OCI-M2 (cell line): ENCODE results near the gene TMEM132C.

Source experiments
- DNase-seq: peaks from one replicate; lab custom pipeline; 2025; ENCODE audit not compliant: unreplicated experiment; lab: John Stamatoyannopoulos, UW

Gene TMEM132C

DNA sequence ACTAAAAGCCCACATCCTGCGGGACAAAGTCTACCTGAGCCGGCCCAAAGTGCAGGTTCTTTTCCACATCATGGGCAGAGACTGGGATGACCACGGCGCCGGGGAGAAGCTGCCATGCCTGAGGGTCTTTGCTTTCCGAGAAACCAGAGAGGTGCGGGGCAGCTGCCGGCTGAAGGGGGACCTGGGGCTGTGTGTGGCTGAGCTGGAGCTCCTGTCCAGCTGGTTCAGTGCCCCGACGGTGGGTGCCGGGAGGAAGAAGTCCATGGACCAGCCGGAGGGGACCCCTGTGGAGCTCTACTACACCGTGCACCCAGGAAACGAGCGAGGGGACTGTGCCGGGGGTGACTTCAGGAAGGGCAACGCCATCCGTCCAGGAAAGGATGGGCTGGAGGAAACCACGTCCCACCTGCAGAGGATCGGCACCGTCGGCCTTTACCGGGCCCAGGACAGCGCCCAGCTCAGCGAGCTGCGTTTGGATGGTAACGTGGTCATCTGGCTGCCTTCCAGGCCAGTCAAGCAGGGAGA, 148.1 kb downstream of the TMEM132C start:
- DNase-seq: no peak

DNA sequence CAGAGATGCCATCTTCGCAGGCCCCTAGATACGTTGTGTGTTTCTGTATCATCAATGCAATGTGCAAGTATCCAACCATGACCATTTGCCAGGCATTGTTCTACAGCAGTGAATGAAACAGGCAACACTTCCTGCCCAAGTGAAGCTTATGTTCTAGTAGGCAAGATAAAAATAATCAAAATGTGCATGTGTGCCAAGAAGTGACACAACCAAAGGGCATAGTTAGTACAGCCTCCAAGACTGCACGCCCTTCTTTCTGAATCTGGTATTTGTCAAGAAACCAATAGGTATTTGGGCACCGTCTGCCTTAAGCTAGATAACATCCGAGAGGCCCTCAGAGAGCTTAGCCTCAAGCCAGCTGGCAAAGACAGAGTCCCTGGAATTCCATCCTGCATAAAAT, 152.0 kb downstream of the TMEM132C start:
- DNase-seq: no peak

DNA sequence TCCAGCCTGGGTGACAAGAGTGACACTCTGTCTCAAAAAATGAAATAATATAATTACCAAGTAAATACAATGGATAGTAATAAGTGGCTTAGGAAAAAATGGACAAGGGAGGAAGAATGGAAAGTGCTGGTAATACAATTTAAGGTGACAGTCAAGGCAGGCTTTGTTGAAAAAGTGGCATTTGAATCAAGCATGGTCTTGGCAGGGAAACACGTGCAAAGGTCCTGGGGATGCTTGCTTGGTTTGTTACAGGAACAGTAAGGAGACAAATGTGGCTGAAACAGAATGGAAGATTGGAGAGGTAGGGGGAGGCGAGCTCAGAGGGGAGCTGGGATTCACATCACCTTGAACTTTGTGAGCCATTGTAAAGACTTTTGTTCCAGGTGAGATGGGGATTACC, 153.2 kb downstream of the TMEM132C start:
- no peak for DNase-seq

DNA sequence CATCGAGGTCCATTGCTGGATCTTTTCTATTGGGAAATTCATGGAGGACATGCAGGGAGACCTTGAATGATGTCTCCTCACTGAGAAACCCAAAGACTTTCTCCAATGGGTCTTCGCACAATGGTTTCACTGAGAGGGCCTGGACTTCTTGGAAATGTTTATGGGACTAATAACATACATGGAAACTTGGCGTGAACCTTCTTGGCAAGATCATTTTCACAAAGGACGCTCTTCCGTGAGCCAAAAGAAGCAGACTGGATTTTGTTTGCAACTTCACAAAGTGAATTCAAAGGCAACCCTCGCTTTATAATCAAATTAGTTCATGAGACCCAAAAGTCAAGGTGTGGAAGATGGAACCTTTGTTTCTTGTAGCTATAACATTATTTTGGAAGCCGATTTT, 154.4 kb downstream of the TMEM132C start:
- no peak for DNase-seq

DNA sequence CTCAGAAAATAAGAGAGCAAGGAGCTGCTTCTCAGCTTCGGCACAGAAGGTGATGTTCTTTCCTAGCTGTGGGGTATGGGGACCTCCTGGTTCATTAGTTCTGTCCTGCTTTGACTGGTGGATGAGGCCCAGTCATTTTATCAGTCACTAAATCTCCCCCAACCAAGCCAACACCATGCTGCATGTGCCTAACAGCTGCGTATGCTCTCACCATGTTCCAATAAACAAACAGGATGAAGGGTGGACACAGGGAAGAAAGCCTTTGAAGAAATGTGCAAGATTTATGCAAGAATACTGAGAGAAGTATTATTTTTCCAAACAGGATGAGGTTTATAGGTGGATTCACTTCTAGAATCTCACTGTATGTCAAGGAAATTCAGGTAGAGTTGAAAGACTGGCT, 156.2 kb downstream of the TMEM132C start:
- no peak for DNase-seq

DNA sequence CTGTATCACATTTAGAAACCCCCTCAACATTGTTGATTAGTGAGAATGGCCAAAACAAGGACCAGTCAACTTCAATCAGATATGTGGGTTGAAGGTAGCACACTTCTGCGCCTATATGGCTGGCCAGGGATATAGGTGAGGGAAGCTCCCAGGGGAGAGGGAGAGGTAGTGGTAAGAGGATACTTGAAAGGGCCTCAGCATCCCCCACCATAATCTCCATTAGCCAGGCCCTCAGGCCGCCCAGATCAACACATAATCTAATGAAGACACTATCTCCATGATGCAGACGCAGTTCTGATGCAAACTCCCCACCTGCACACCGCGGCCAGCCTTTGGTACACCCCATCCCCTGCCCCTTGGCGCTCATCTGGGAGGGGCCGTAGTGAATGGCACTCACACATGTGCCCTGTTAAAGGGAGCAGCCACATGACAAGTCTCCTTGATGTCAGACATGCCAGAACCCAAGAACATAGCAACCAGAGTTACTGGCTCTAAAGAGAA, 158.0 kb downstream of the TMEM132C start:
- no peak for DNase-seq

DNA sequence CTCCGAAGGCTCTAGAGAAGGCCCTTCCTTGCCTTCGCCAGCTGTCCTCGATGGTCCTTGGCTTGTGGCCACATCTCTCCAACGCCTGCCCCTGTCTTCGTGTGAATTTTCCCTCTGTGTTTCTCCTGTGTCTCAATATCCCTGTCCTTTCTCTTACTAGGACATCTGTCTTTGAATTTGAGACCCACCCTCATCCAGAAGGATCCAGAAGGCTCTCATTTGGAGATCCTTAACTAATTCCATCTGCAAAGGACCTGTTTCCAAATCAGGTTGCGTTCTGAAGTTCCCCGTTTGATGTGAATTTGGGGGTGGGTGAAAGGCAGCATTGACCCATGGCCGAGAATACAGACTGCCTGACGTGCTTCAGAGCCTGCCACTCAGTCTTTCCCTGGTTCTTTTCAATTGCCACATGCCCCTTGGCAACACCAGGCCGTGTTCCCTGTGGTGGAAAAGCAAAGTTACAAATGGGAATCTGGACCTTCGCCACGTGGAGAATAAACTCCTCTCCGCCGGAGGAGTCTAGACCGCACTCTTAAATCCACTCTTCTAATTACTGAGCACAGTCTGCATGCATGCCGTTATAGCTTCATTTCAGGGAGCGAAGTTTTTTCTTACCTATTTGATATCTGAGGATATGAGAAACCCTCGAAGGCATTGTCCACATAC, 158.8 kb downstream of the TMEM132C start:
- no peak for DNase-seq

DNA sequence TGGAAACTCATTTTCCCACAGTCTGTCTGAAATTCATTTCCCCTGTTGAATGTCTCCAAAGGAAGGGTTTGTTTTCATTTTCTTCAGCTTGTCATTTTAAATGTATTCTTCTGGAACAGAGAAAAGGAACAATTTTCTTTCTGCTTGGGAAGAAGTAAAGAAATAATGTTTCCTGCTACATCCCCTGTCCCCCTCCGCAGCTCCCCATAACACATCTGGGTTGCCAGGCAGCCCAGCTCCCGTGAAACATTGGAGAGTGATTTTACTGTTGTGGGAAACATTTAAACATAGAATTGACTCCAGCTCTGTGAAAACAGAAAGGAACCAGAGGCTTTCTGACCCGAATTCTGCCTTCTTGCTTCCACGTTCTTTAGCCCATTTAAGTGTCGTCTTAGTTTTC, 159.5 kb downstream of the TMEM132C start:
- DNase-seq: no peak

DNA sequence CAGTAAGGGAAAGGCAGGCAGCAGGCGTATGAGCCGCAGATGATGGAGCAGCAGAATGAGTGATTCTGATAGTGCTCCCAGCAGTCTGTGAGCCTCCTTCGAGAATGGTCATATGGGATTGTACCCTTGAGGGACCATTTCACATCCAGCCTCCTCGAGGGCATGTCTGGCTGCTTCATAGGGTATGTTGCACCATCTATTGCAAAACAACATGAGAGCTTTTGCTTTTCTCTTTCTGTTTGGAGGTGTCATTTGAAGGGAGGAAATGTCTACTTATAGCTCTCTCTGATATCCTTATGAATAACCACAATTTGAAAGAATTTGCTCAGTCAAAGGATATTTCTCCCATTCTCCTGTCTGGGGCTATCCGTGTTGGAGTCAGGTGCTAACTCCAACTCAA, 172.8 kb downstream of the TMEM132C start:
- DNase-seq: no peak

DNA sequence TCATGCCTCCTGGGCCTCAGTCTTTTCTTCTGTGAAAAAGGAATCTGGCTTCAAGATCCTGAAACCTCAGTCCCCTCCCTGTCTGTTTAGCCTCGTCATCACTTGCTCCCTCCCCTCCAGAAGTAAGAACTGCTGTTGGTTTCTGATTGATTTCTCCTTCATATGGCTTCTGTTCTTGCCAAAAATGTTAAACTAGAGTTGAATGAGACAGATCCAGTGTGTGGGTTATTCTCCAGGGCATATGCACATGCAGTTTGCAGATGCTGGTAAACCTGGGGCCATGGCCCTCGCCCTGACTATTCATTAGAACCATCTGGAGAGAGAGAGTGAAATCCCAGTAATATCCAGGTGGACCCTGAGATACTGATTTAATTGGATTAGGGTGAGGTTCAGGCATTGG, 175.1 kb downstream of the TMEM132C start:
- DNase-seq: no peak

DNA sequence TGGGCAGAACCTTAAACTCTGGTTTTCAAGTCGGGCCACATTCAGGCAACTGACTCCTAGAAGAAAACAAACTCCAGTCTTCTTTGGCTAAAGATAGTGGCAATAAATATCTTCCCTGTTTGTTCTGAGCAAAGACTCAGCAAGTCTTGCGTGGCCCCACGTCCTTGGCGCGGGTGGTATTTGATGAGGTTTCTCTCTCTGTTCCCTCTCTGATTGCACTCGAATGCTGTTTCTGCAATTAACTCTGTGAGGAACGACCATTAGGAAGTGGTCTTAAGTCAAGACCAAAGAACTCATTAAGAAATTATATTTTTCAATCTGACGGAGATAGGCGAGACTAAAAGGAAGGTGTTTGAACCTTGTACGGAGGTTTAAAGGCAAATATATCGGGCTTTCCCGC, 177.6 kb downstream of the TMEM132C start:
- DNase-seq: no peak

DNA sequence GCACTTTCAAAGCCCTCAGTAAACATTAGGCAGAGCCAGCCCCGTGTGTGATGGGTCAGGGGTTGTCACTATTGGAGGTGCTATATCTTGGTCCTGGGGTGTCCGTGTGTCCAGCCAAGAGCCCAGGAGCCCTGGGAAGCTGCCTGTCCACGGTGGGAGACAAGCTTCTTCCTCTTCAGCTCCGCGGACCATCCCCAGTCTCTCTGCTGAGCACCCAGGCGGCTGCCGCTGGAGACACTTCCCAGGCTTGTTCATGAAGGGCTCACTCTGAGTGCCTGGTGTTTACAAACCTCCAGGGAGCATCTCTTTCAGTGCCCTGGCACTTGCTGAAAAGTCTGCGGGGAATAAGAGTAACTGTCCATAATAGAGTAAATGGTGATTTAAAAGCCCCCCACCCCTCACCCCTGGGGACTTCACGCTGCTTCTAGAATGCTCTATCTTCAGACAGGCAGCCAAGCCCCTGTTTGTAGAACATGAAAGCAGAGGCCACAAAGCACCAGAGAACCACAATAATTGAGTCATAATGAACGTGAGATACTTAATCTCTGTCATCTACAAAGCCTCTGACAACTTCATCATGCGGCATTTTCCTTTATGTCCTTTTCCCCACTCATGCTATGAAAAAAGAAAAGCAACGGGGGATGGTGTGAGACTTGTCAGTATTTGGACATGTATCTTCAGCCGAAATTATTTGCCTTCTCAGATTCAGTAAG, 178.6 kb downstream of the TMEM132C start:
- DNase-seq: no peak

DNA sequence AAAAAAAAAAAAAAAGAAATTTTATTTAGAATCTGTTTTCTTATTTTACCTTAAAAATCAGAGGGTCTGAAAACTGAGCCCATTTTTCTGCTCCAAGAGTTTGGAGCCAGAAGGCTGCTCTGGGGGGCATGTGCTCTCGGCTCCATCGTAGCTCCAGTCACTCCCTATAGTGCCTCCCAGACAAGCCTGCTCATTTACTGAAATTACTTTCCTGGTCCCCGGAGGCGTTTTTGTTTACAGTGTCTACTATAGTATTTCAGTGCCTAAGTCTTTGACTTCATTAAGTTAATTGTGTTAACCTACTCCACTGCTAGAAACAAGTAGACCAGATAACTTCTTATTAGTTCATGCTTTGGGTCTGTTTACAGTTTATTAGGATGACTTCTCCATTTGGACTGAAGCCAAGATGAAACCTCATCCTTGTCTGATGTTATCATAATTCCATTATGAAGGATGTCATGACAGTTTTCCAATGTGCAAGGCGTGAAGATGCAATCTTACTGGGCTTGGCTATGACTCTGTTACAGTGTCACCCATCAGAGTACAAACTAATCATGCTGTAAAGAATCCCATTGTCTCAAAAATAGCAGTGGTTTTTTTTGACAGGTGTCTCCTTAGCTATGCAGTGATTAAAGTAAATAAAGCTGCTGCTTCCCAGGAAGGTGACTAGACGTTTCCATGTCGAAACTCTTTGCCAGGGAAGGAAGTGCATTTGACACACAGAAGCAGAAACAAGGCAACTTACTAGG, 182.3 kb downstream of the TMEM132C start:
- DNase-seq: no peak

DNA sequence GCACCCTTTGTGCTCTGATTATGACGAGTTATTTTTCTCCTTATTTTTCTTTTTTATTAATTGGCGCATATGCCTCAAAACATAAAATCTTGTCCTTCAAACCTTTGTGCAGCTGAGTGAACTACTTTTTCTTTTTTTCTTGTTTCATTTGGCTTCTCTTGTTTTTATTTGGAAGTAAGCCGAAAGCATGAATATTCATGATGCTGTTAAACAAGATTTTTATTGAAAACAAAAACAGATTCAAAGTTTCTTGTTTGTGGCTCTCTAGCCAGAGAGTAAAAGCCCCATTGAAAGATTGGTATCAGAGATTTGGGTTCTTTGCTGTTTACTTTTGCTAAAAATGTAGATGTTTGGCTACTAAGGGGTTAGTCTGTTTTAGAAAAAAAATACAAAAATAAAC, 183.8 kb downstream of the TMEM132C start:
- no peak for DNase-seq

DNA sequence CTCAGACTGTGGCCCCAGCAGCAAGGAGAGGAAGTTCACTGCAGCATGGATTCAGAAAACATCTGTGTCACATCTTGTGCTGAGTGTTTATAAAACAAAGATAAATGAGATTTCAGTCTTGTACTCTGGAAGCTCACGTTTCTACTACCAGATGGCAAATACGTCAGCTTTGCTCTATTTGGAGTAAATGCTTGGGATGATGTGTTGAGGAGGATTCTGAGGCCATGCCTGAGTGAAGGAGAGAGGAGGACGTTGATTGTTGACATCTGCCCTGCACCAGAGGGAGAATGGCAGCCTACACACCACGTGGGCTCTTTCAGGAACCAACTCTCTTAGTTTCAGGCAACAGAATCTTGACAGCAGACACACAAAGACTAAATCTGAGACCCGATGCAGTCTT, 188.9 kb downstream of the TMEM132C start:
- DNase-seq: no peak

DNA sequence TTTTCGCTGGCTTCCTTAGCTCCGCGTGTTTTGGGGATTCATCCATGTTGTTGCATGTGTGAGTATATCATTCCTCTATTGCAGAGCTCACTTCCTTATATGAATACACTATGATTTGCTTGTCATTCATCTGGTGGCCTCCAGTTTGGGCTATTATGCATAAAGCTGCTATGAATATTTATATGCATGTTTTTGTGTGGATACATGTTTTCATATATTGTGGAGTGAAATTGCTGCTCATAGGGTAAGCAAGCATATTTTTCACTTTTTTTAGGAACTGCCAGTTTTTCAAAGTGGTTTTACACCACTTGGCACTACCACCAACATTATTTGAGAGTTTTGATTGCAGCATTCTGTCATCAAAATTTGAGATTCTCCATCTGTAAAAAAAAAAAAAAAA, 190.0 kb downstream of the TMEM132C start:
- no peak for DNase-seq

DNA sequence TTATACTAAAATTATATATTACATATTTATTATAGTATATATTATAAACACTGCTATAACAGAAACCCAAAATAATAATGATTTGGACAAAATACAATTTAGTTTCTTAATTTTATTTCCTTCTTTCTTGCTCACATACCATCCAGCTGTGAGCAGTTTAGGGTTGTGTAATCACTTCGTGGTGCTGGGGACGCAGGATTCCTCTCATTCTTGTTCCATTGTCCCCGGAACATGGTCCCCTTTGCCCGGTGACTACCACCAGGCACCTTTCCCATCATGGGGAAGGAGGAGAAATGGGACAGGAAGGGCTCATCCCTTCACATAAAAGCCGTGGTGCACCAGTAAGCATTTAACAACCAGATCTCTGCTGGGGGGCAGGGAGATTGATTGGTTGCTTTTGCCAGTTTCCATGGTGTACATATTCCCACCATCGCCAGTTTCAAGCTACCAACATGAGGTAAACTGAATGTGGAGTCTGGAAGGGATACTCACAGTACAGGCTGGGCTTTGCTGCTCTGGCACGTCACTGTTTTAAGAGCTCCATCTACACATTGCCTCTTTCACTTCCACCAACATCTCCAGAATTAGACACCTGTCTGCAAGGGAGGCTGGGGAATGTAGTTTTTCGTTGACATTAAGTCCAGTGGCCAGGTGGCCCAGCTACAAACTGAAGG, 191.5 kb downstream of the TMEM132C start:
- no peak for DNase-seq

DNA sequence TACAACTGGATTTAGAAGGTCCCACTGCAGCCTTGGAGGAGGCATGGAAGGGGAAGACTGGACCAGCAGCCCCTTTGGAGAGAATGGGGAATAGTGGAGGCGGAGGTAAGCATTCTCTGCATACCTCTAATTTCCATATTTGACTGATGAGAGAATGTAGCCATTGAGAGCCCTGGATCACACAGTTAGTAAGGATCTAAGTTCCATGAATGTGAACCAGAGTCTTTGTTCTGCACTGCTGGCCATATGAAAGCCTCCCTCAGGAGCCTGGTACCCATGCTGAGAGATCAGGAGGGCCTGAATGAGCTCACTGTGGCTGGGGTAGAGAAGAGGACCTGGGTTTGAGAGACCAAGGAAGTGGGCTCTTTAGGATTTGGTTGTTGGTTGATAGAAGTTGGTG, 192.1 kb downstream of the TMEM132C start:
- no peak for DNase-seq

DNA sequence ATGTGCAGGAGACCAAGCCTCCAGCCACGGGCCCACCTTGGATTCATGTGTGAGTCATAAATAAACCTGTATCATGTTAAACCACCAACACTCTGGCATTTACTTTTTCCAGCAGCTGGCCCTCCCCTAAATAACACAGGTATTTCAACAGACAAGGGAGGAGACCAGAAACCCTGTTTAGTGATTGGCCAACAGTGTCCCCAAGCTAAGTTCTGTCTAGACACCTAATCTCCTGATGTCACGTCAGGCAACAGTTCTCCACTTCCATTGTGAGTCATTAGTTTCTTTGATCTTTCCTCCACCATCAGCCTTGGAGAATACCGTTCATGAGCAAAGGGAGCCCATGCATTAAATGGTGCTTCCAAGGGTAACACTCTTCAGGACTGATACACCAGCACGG, 196.9 kb downstream of the TMEM132C start:
- no peak for DNase-seq

DNA sequence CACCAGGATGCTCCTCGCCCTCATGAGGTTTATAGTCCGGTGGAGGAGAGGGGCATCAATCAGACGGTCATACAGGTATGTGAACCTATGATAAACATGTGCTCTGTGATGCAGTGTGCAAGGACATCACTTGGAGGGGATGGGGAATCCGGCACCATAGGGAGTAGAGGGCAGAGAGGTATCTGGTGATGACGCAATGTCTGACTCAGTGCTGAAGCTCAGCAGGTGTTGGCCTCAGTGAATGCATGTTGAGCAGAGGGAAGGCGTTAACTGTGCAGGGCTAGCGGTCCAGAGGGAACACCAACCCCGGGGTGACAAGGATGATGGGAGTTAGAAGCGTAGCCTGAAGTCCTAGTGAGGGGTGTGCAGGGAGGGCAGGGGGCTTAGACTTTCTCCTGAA, 200.9 kb downstream of the TMEM132C start:
- DNase-seq: no peak

DNA sequence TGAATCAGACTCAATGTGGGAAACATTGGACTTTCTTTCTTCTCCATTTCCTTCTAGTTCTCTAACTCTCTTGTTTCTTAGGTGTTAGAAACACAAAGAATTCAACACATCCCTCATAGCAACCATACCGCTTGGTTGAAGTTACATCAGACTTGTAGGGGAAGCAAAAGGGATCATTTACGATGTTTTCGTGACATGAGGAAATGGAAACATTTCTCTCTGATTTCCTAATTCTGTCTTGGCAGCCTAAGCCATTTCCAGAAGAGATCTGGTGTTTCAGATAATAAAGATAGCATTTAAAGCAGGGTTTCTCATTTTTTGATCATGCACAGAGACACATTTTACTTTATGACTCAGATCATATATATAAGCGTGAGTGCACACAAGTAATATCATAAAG, 202.0 kb downstream of the TMEM132C start:
- no peak for DNase-seq
